GM12892 (cell line): Measurements from ENCODE around the gene HRAS.

ENCODE experiments used
- POLR2A ChIP-seq: IDR thresholded peaks from 2 replicates; pipeline ENCODE4 v1.6.1; 2011; ENCODE audit warnings: low read depth, low read length, control low read depth
- POLR2AphosphoS5 ChIP-seq: IDR thresholded peaks from 2 replicates; pipeline ENCODE4 v1.6.1; 2011; ENCODE audit warnings: low read depth, low read length, control low read depth
- TAF1 ChIP-seq: IDR thresholded peaks from 2 replicates; pipeline ENCODE4 v1.6.1; 2011; ENCODE audit warnings: low read depth, mild to moderate bottlenecking, control low read depth, low read length, borderline replicate concordance

DNA sequence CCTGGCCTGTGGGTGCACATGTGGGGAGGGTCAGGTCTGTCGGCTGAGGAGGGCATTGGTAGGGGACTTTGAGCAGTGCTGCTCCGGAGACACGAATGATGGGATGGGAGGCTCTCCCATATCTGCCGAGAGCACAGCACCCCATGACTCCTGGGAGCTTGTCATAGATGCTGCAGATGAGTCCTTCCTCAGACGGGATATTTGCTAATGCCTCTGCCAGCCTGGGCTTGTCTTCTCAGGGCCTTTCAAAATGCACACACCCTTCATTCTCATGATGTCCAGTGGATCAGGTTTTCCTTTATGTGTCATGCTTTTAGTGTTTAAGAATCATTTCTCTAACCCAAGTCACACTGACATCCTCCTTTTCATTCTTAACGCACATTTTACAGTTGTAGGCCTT, 20.2 kb downstream of the HRAS start:
- TF ChIP-seq POLR2A (no peak), POLR2AphosphoS5 (no peak), TAF1 (no peak)
